Hepatocyte (in vitro differentiated cells): ENCODE measurements around the gene KRTAP10-2. TPM values are rescaled to one million over a fixed set of nuclear protein-coding genes. Genes with fewer than 3 reads are reported as not detected.

Source experiments
- DNase-seq: peaks from one replicate; pipeline ENCODE4 v3.0.0-alpha.2; 2016; ENCODE audit warnings: low spot score
- H2AFZ ChIP-seq: fragments of 200-600 bp; sonication (generic); 2 replicates; pipeline ENCODE4 v1.6.0; 2016; ENCODE audit warnings: antibody characterized with exemption, mild to moderate bottlenecking
- H3K27ac ChIP-seq: fragments of 200-600 bp; sonication (generic); 2 replicates; pipeline ENCODE4 v1.5.1; 2016; ENCODE audit warnings: mild to moderate bottlenecking
- H3K27me3 ChIP-seq: fragments of 200-600 bp; sonication (generic); 2 replicates; pipeline ENCODE4 v1.6.1; 2016
- H3K36me3 ChIP-seq: fragments of 200-600 bp; sonication (generic); replicated peaks from 2 replicates; pipeline ENCODE4 v1.5.1; 2016; ENCODE audit warnings: low read depth; ENCODE audit not compliant: insufficient read depth
- H3K4me1 ChIP-seq: fragments of 200-600 bp; sonication (generic); 2 replicates; pipeline ENCODE4 v1.5.1; 2016; ENCODE audit warnings: mild to moderate bottlenecking, moderate library complexity; ENCODE audit not compliant: insufficient read depth
- H3K4me2 ChIP-seq: fragments of 200-600 bp; sonication (generic); 2 replicates; pipeline ENCODE4 v1.6.0; 2016
- H3K4me3 ChIP-seq: fragments of 200-600 bp; sonication (generic); 2 replicates; pipeline ENCODE4 v1.5.1; 2016; ENCODE audit warnings: mild to moderate bottlenecking
- H3K79me2 ChIP-seq: fragments of 200-600 bp; sonication (generic); 2 replicates; pipeline ENCODE4 v1.6.0; 2017; ENCODE audit warnings: mild to moderate bottlenecking
- H3K9me2 ChIP-seq: fragments of 200-600 bp; sonication (generic); replicated peaks from 2 replicates; pipeline ENCODE4 v1.6.0; 2017; ENCODE audit warnings: mild to moderate bottlenecking; ENCODE audit not compliant: insufficient read depth
- H3K9me3 ChIP-seq: fragments of 200-600 bp; sonication (generic); 2 replicates; pipeline ENCODE4 v1.5.1; 2016; ENCODE audit warnings: low read depth, mild to moderate bottlenecking
- H4K20me1 ChIP-seq: fragments of 200-600 bp; sonication (generic); 2 replicates; pipeline ENCODE4 v1.6.0; 2016; ENCODE audit warnings: mild to moderate bottlenecking; ENCODE audit not compliant: insufficient read depth, poor library complexity, severe bottlenecking
- EZH2 ChIP-seq: fragments of 200-600 bp; sonication (generic); IDR thresholded peaks from 2 replicates; pipeline ENCODE4 v1.6.1; 2016; ENCODE audit warnings: antibody characterized with exemption, mild to moderate bottlenecking, borderline replicate concordance
- EZH2phosphoT487 ChIP-seq: fragments of 200-600 bp; sonication (generic); IDR thresholded peaks from one replicate; pipeline ENCODE4 v1.6.1; 2018; ENCODE audit warnings: antibody characterized with exemption, mild to moderate bottlenecking, low read depth, moderate library complexity; ENCODE audit not compliant: unreplicated experiment, severe bottlenecking
- WGBS: methylation state at CpG from one replicate; pipeline ENCODE4 v1.1.6; 2016; ENCODE audit warnings: low lambda C conversion rate; ENCODE audit errors: missing lambda C conversion rate; 5-methylcytosine and 5-hydroxymethylcytosine counted together
- polyA plus RNA-seq: library from polyadenylated mRNA; unstranded; fragments of >200 nt; fragmentation: Nextera tagmentation; extraction: Ambion mirVana; gene quantifications from 2 replicates; pipeline ENCODE4 v1.2.1, GENCODE V29; 2016
- total RNA-seq: library from RNA; depleted of rRNA; stranded (reverse); fragments of >200 nt; gene quantifications from 2 replicates; pipeline ENCODE4 v1.2.3, GENCODE V29; 2014
- TF ChIP-seq, protein P1 (sequence below): fragments of 200-600 bp; sonication (generic); IDR thresholded peaks from 2 replicates; pipeline ENCODE4 v1.5.1; 2016; ENCODE audit warnings: antibody characterized with exemption, mild to moderate bottlenecking; ENCODE audit not compliant: poor library complexity

KRTAP10-2 gene
- total and polyA plus RNA-seq, 2 experiments from 2014 or later: not detected

DNA sequence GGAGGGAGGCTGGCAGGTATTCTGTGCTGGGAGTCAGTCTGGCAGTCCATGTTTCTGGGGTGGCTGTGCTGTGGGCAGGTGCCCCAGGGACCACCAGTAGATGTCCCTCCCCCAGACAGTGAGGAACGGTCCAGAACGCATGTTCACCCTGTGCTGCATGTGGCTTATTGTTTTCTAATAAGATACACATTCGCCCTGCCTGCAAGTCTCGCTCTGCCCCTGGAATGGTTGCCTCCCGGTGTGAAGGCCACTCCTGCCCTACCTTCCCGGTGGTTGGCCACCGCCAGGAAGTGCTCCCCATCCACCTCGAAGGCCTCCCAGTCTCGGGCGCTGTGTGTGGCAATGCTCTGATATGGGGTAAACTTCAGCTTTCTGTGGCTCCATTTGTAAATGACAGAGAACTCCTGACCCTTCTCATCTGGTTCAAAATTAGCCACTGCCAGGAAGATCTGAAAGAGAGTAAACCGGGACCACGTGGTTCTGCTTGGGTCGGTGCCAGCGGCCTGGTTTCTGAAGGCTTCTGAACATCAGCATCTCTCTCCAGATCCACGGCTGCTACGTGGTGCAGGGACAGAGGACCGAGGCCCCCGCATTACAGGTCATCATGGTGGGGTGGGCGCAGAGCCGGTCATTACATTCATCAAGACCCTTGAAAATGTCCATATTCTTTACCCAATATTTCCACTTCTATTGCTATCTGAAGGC lies 25.8 kb downstream of the KRTAP10-2 start:
- Histone ChIP-seq H4K20me1 (no peaks in the 10 kb centered on the region), H3K9me2 (no peaks in the 10 kb centered on the region), H3K79me2 (no peaks in the 10 kb centered on the region), H3K27me3 (no peaks in the 10 kb centered on the region), H3K4me1 (no peaks in the 10 kb centered on the region), H3K4me2 (no peak overlapping the region), H2AFZ (no peak overlapping the region), H3K9me3 (no peaks in the 10 kb centered on the region), H3K27ac (no peak overlapping the region), H3K36me3 (no peaks in the 10 kb centered on the region), H3K4me3 (no peak overlapping the region)
- TF ChIP-seq EZH2 (no peak), EZH2phosphoT487 (no peak)
- TF ChIP-seq, protein P1, sequence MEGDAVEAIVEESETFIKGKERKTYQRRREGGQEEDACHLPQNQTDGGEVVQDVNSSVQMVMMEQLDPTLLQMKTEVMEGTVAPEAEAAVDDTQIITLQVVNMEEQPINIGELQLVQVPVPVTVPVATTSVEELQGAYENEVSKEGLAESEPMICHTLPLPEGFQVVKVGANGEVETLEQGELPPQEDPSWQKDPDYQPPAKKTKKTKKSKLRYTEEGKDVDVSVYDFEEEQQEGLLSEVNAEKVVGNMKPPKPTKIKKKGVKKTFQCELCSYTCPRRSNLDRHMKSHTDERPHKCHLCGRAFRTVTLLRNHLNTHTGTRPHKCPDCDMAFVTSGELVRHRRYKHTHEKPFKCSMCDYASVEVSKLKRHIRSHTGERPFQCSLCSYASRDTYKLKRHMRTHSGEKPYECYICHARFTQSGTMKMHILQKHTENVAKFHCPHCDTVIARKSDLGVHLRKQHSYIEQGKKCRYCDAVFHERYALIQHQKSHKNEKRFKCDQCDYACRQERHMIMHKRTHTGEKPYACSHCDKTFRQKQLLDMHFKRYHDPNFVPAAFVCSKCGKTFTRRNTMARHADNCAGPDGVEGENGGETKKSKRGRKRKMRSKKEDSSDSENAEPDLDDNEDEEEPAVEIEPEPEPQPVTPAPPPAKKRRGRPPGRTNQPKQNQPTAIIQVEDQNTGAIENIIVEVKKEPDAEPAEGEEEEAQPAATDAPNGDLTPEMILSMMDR: no peak
- WGBS: 94% methylated on average over 20 of the region's 20 CpGs
- no peak for DNase-seq

- TF ChIP-seq, protein P1: no peak
- no peak for TF ChIP-seq EZH2
- no peak for TF ChIP-seq EZH2phosphoT487
- 76% methylated on average over 2 of the region's 2 CpGs for WGBS
- Histone ChIP-seq H3K9me3 (no peaks in the 10 kb centered on the region), H3K36me3 (no peaks in the 10 kb centered on the region), H3K4me2 (no peak overlapping the region), H3K4me1 (no peaks in the 10 kb centered on the region), H3K9me2 (no peaks in the 10 kb centered on the region), H3K27ac (no peak overlapping the region), H3K4me3 (no peak overlapping the region), H4K20me1 (no peaks in the 10 kb centered on the region), H2AFZ (no peak overlapping the region), H3K27me3 (no peaks in the 10 kb centered on the region), H3K79me2 (no peaks in the 10 kb centered on the region)
- DNase-seq: no peak
These were observed 26.6 kb downstream of the KRTAP10-2 start for GRCh38 chr21:44524414-44525371.

DNA sequence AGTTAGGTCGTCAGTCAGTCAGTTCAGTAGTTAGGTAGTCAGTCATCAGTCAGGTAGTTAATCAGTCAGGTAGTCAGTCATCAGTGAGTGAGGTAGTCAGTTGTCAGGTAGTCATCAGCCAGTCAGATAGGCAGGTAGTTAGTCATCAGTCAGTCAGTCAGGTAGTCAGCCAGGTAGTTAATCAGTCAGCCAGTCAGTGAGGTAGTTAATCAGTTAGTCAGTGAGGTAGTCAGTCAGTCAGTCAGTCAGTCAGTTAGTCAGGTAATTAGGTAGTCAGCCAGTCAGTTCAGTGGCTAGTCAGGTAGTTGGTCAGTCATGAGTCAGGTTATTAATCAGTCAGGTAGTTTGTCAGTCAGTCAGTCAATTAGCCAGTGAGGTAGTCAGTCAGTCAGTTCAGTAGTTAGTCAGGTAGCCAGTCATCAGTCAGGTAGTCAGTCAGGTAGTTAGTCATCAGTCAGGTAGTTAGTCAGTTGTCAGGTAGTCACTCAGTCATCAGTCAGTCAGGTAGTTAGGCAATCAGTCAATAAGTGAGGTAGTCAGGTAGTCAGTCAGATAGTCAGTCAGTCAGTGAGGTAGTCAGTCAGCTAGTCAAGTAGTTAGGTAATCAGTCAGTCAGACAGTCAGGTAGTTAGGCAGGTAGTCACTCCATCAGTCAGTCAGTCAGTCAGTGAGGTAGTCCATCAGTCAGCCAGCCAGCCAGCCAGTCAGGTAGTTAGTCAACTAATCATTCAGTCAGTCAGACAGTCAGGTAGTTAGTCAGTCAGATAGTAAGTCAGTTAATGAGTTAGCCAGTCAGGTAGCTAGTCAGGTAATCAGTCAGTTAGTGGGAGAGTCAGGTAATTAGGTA lies 27.5 kb downstream of the KRTAP10-2 start:
- 88% methylated on average over 1 of the region's 1 CpG for WGBS
- Histone ChIP-seq H3K9me2 (no peaks in the 10 kb centered on the region), H3K27ac (no peak overlapping the region), H3K4me1 (no peaks in the 10 kb centered on the region), H4K20me1 (no peaks in the 10 kb centered on the region), H3K79me2 (no peaks in the 10 kb centered on the region), H3K27me3 (no peaks in the 10 kb centered on the region), H3K9me3 (no peaks in the 10 kb centered on the region), H3K4me2 (no peak overlapping the region), H2AFZ (no peak overlapping the region), H3K4me3 (no peak overlapping the region), H3K36me3 (no peaks in the 10 kb centered on the region)
- DNase-seq: no peak
- TF ChIP-seq, protein P1: no peak
- TF ChIP-seq EZH2phosphoT487: no peak
- TF ChIP-seq EZH2: no peak
